AG04449 (cell line): ENCODE results near the gene DLL4.

ENCODE experiments used
- CTCF ChIA-PET: fragments of 350-600 bp; formaldehyde crosslinking; extraction: SDS; loops from one replicate; lab custom pipeline; 2021; ENCODE audit warnings: antibody characterized with exemption; lab: Yijun Ruan, JAX
- POLR2A ChIA-PET: fragments of 400-600, 350-600 bp; formaldehyde crosslinking; extraction: SDS; loops from one replicate; lab custom pipeline; 2020; ENCODE audit warnings: antibody characterized with exemption, inconsistent platforms; lab: Yijun Ruan, JAX
- DNase-seq: peaks from one replicate; pipeline ENCODE4 v3.0.0-alpha.2; 2010; ENCODE audit warnings: low read depth, low spot score
- H3K4me3 ChIP-seq: 2 replicates; pipeline ENCODE4 v1.5.1; 2011; ENCODE audit warnings: low read depth, mild to moderate bottlenecking, control low read depth, low read length
- CTCF ChIP-seq: IDR thresholded peaks from one replicate; pipeline ENCODE4 v1.5.1; 2011; ENCODE audit warnings: mild to moderate bottlenecking, moderate library complexity, low read length, control low read depth, inconsistent platforms; ENCODE audit not compliant: insufficient read depth; ENCODE audit errors: missing control alignments

DLL4 gene

GRCh38 chr15:40936709-40937666 is 7.8 kb downstream of the DLL4 start:
- no peak for DNase-seq
- H3K4me3 ChIP-seq, result no peak overlapping the region
- no peak for TF ChIP-seq CTCF
- POLR2A ChIA-PET, result no interaction called here
- CTCF ChIA-PET, result interaction anchor here (0.8 to 2.4 kb wide), 7 partner anchors 9 to 85 kb away, joined by 3 to 6 read pairs (median 3); no protein-coding TSS in a partner anchor

- peak; percentile 25 for TF ChIP-seq CTCF
Observed at GRCh38 chr15:40937762-40938535, 8.8 kb downstream of the DLL4 start.

DNA sequence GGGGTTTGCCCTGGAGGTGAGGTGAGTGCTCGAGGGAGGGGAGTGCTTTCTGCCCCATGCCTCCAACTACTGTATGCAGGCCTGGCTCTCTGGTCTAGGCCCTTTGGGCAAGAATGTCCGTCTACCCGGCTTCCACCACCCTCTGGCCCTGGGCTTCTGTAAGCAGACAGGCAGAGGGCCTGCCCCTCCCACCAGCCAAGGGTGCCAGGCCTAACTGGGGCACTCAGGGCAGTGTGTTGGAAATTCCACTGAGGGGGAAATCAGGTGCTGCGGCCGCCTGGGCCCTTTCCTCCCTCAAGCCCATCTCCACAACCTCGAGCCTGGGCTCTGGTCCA is 9.4 kb downstream of the DLL4 start:
- CTCF ChIA-PET, result interaction anchor here (4.6 to 7.9 kb wide), 2 partner anchors 34 to 82 kb away, joined by 53 to 179 read pairs; no protein-coding TSS in a partner anchor
- no peak for DNase-seq
- POLR2A ChIA-PET, result no interaction called here
- no peak overlapping the region for H3K4me3 ChIP-seq
- no peak for TF ChIP-seq CTCF

More at GRCh38 chr15:40937762-40938535, 8.8 kb downstream of the DLL4 start:
- no peak for DNase-seq
- POLR2A ChIA-PET, result no interaction called here
- no peak overlapping the region for H3K4me3 ChIP-seq
- CTCF ChIA-PET, result interaction anchor here (2.4 to 4.6 kb wide), 2 partner anchors 12 to 34 kb away, joined by 6 to 53 read pairs; no protein-coding TSS in a partner anchor

DNA sequence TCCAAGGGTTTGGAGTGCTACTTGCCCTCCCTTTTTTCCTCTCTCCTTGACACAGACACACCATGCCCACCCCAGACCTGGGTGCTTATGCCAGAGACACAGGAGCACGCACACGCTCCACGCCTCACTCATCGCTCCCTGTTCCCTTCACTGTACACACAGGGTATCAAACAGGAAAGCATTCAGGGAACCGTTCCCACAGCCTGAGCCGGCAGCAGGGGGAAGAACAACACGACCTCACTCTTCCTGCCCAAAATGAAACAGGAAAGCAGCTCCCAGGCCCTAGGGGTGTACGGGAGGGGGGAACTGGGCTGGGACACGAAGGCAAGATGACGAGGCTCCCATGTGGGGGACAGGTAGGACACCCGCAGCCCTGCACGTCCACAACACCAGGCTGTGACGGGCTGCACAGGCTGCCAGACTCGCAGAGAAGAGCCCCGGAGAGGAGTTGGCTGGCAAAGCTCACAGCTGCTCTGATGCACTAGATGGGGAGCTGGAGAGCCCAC is 11.2 kb downstream of the DLL4 start:
- no peak overlapping the region for H3K4me3 ChIP-seq
- no peak for TF ChIP-seq CTCF
- ChIA-PET POLR2A (interaction anchor here (1.2 to 3.6 kb wide), 3 partner anchors 13 to 32 kb away, joined by 3 to 54 read pairs (median 5); partner anchors contain the start of gene CHAC1), CTCF (interaction anchor here (0.6 to 7.9 kb wide), 16 partner anchors 10 to 244 kb away, joined by 3 to 179 read pairs (median 20); partner anchors contain the start of genes CHAC1, DLL4 and VPS18)
- no peak for DNase-seq

GRCh38 chr15:40941068-40941527 is 12.0 kb downstream of the DLL4 start:
- ChIA-PET POLR2A (interaction anchor here (0.6 to 3.6 kb wide), 7 partner anchors 13 to 176 kb away, joined by 3 to 54 read pairs (median 5); partner anchors contain the start of gene CHAC1), CTCF (interaction anchor here (0.6 to 7.9 kb wide), 45 partner anchors 7 to 307 kb away, joined by 3 to 179 read pairs (median 6); partner anchors contain the start of genes CHAC1, DLL4, PPP1R14D and VPS18)
- no peak for DNase-seq
- TF ChIP-seq CTCF, result no peak
- H3K4me3 ChIP-seq, result peak overlapping the region; percentile 49
